H1 (cell line): Measurements from ENCODE around the gene SEMA3G. TPM values are rescaled to one million over a fixed set of nuclear protein-coding genes. Genes with fewer than 3 reads are reported as not detected.

Source experiments
- CTCF ChIA-PET: fragments of 300-600 bp; sonication (Branson Sonifier 250); formaldehyde crosslinking; loops from one replicate; lab custom pipeline; 2021; ENCODE audit not compliant: partially characterized antibody; lab: Charles Lee
- POLR2A ChIA-PET: fragments of 300-600 bp; sonication (Branson Sonifier 250); formaldehyde crosslinking; loops from one replicate; lab custom pipeline; 2021; ENCODE audit warnings: inconsistent platforms; ENCODE audit not compliant: partially characterized antibody; lab: Charles Lee
- DNase-seq, 2 experiments: peaks; one replicate each; pipeline versions ENCODE4 v3.0.0 to v3.0.0-alpha.2; 2010 to 2022; ENCODE audit warnings: low spot score in 2 of 2, low read depth in 1 of 2, mixed read lengths in 1 of 2
- FAIRE-seq: peaks from 2 replicates; lab custom pipeline; 2011; peaks lifted over from hg19 to GRCh38; lab: Jason Lieb, UNC
- H2AFZ ChIP-seq: 2 replicates; pipeline ENCODE4 v1.8.1; 2012; ENCODE audit warnings: low read length, inconsistent platforms
- H2AK5ac ChIP-seq: 2 replicates; pipeline ENCODE4 v1.6.1; 2013; ENCODE audit warnings: low read depth, low read length
- H2BK120ac ChIP-seq: replicated peaks from 2 replicates; pipeline ENCODE3; 2013; ENCODE audit warnings: low read depth, low read length, inconsistent platforms
- H2BK12ac ChIP-seq: 2 replicates; pipeline ENCODE4 v1.6.1; 2013; ENCODE audit warnings: low read depth, low read length
- H2BK15ac ChIP-seq: 2 replicates; pipeline ENCODE4 v1.6.1; 2013; ENCODE audit warnings: low read length
- H2BK20ac ChIP-seq: 2 replicates; pipeline ENCODE4 v1.6.1; 2013; ENCODE audit warnings: low read length
- H2BK5ac ChIP-seq: 2 replicates; pipeline ENCODE4 v1.6.1; 2013; ENCODE audit warnings: low read depth, low read length
- H3K14ac ChIP-seq: 2 replicates; pipeline ENCODE4 v1.6.1; 2013; ENCODE audit warnings: inconsistent platforms; ENCODE audit not compliant: insufficient read length
- H3K18ac ChIP-seq: 2 replicates; pipeline ENCODE4 v1.6.1; 2013; ENCODE audit warnings: low read length; ENCODE audit errors: extremely low read depth
- H3K23ac ChIP-seq: 2 replicates; pipeline ENCODE4 v1.6.1; 2013; ENCODE audit warnings: inconsistent platforms; ENCODE audit not compliant: insufficient read length
- H3K23me2 ChIP-seq: 2 replicates; pipeline ENCODE4 v1.6.1; 2013; ENCODE audit warnings: low read depth, low read length
- H3K27ac ChIP-seq: 2 replicates; pipeline ENCODE4 v1.6.1; 2011; ENCODE audit warnings: low read depth, low read length, inconsistent platforms
- H3K27me3 ChIP-seq, 4 experiments: replicated peaks in 1 of 4; 1 replicate in 1 of 4; 2 replicates in 3 of 4; pipeline versions ENCODE4 v1.6.1 to v1.8.1; 2011 to 2013; ENCODE audit warnings: low read length in 3 of 4, mild to moderate bottlenecking in 3 of 4, inconsistent platforms in 2 of 4, mixed read lengths in 2 of 4, moderate library complexity in 1 of 4; ENCODE audit not compliant: control insufficient read depth in 3 of 4, insufficient read depth in 3 of 4; ENCODE audit errors: extremely low read depth in 1 of 4
- H3K36me3 ChIP-seq, 4 experiments: 2 replicates each; pipeline versions ENCODE4 v1.6.1 to v1.8.1; 2011 to 2013; ENCODE audit warnings: mild to moderate bottlenecking in 4 of 4, low read length in 3 of 4, moderate library complexity in 2 of 4, control low read depth in 1 of 4, inconsistent platforms in 1 of 4; ENCODE audit not compliant: insufficient read depth in 4 of 4, control insufficient read depth in 2 of 4
- H3K4ac ChIP-seq: replicated peaks from 2 replicates; pipeline ENCODE3; 2013; ENCODE audit warnings: low read length, low read depth, mixed read lengths, inconsistent platforms; ENCODE audit not compliant: insufficient read length
- H3K4me1 ChIP-seq, 4 experiments: replicated peaks in 1 of 4; 1 replicate in 1 of 4; 2 replicates in 3 of 4; pipeline versions ENCODE4 v1.6.1 to v1.8.1; 2011 to 2013; ENCODE audit warnings: low read length in 3 of 4, inconsistent platforms in 2 of 4, mixed read lengths in 1 of 4; ENCODE audit not compliant: insufficient read depth in 4 of 4, control insufficient read depth in 3 of 4
- H3K4me2 ChIP-seq, 2 experiments: 2 replicates each; pipeline versions ENCODE4 v1.6.1 to v1.8.1; 2011 to 2013; ENCODE audit warnings: low read depth in 2 of 2, low read length in 2 of 2, control low read depth in 1 of 2, inconsistent platforms in 1 of 2, mild to moderate bottlenecking in 1 of 2; ENCODE audit not compliant: insufficient read depth in 1 of 2
- H3K4me3 ChIP-seq, 4 experiments: fragments of 200-600, 300-600 bp in 1 of 4; sonication (generic), shearing (Covaris generic), sonication (Bioruptor Twin) in 1 of 4; 2 replicates each; pipeline versions ENCODE4 v1.5.1 to v1.8.1; 2011 to 2016; ENCODE audit warnings: low read length in 4 of 4, low read depth in 3 of 4, control low read depth in 2 of 4, inconsistent platforms in 2 of 4, mild to moderate bottlenecking in 2 of 4, mixed read lengths in 1 of 4, moderate library complexity in 1 of 4; ENCODE audit not compliant: insufficient read depth in 2 of 4; ENCODE audit errors: extremely low read depth in 1 of 4
- H3K56ac ChIP-seq: replicated peaks from 2 replicates; pipeline ENCODE3; 2013; ENCODE audit warnings: low read depth, mild to moderate bottlenecking, mixed read lengths, low read length, inconsistent platforms; ENCODE audit not compliant: insufficient read length
- H3K79me1 ChIP-seq: 2 replicates; pipeline ENCODE4 v1.6.1; 2013; ENCODE audit warnings: low read depth, low read length, control low read depth
- H3K79me2 ChIP-seq, 2 experiments: 2 replicates each; pipeline versions ENCODE4 v1.6.1 to v1.8.1; 2012 to 2013; ENCODE audit warnings: low read length in 2 of 2, mild to moderate bottlenecking in 2 of 2, inconsistent platforms in 1 of 2; ENCODE audit not compliant: insufficient read depth in 2 of 2, control insufficient read depth in 1 of 2
- H3K9ac ChIP-seq, 4 experiments: replicated peaks in 1 of 4; 1 replicate in 1 of 4; 2 replicates in 3 of 4; pipeline versions ENCODE4 v1.6.1 to v1.8.1; 2011 to 2013; ENCODE audit warnings: low read depth in 3 of 4, low read length in 3 of 4, control low read depth in 2 of 4, mild to moderate bottlenecking in 2 of 4, moderate library complexity in 2 of 4, inconsistent platforms in 1 of 4; ENCODE audit errors: extremely low read depth in 1 of 4
- H3K9me3 ChIP-seq, 2 experiments: 2 replicates each; pipeline versions ENCODE4 v1.6.1 to v1.8.1; 2012 to 2013; ENCODE audit warnings: mild to moderate bottlenecking in 2 of 2, moderate library complexity in 2 of 2, control low read depth in 1 of 2, inconsistent platforms in 1 of 2, low read depth in 1 of 2, low read length in 1 of 2, mixed read lengths in 1 of 2; ENCODE audit not compliant: insufficient read depth in 2 of 2
- H4K20me1 ChIP-seq, 2 experiments: replicated peaks in 1 of 2; 2 replicates each; pipeline versions ENCODE3 to v1.8.1; 2011 to 2013; ENCODE audit warnings: inconsistent platforms in 2 of 2, low read length in 2 of 2, mild to moderate bottlenecking in 1 of 2; ENCODE audit not compliant: insufficient read depth in 2 of 2, control insufficient read depth in 1 of 2
- H4K5ac ChIP-seq: 2 replicates; pipeline ENCODE4 v1.6.1; 2013; ENCODE audit warnings: low read length, low read depth, mixed read lengths, inconsistent platforms; ENCODE audit not compliant: insufficient read length
- H4K8ac ChIP-seq: 2 replicates; pipeline ENCODE4 v1.8.0; 2013; ENCODE audit warnings: mild to moderate bottlenecking, moderate library complexity, low read length, inconsistent platforms; ENCODE audit not compliant: insufficient read depth; ENCODE audit errors: extremely low read depth
- H4K91ac ChIP-seq: replicated peaks from 2 replicates; pipeline ENCODE3; 2013; ENCODE audit warnings: low read length, mixed read lengths, inconsistent platforms; ENCODE audit not compliant: insufficient read length
- BACH1 ChIP-seq: IDR thresholded peaks from 2 replicates; pipeline ENCODE4 v1.6.1; 2012; ENCODE audit warnings: low read length, improper control_type of control experiment
- CEBPB ChIP-seq: IDR thresholded peaks from 2 replicates; pipeline ENCODE4 v1.6.1; 2012; ENCODE audit warnings: low read depth, low read length
- KDM5A ChIP-seq: fragments of 200-600 bp; IDR thresholded peaks from 2 replicates; pipeline ENCODE4 v1.7.1; 2012; ENCODE audit warnings: mild to moderate bottlenecking, low read length, inconsistent platforms, mixed read lengths
- NANOG ChIP-seq: IDR thresholded peaks from 2 replicates; pipeline ENCODE4 v1.6.1; 2011; ENCODE audit warnings: low read length, low read depth, mild to moderate bottlenecking, inconsistent platforms; ENCODE audit not compliant: insufficient read depth, poor library complexity, severe bottlenecking
- POLR2AphosphoS5 ChIP-seq: IDR thresholded peaks from 2 replicates; pipeline ENCODE4 v1.6.1; 2011; ENCODE audit warnings: low read depth, low read length
- SAP30 ChIP-seq: fragments of 300-600 bp; sonication (generic); IDR thresholded peaks from 2 replicates; pipeline ENCODE4 v1.7.1; 2012; ENCODE audit warnings: low read length, moderate library complexity, mild to moderate bottlenecking, inconsistent platforms; ENCODE audit not compliant: insufficient read depth, insufficient replicate concordance
- SP2 ChIP-seq: IDR thresholded peaks from 2 replicates; pipeline ENCODE4 v1.6.1; 2012; ENCODE audit warnings: mild to moderate bottlenecking, low read length, inconsistent platforms
- SP4 ChIP-seq: IDR thresholded peaks from 2 replicates; pipeline ENCODE4 v1.6.1; 2012; ENCODE audit warnings: low read length, inconsistent platforms
- TAF1 ChIP-seq: IDR thresholded peaks from 2 replicates; pipeline ENCODE4 v1.6.1; 2011; ENCODE audit warnings: mild to moderate bottlenecking, low read depth, low read length
- TAF7 ChIP-seq: optimal IDR thresholded peaks from 2 replicates; pipeline ENCODE3; 2011; ENCODE audit warnings: low read depth, mild to moderate bottlenecking, inconsistent platforms, low read length, moderate library complexity, borderline replicate concordance
- WGBS, 2 experiments: shearing (Covaris generic) in 1 of 2; methylation state at CpG; one replicate each; pipeline versions ENCODE4 v1.1.6 to v1.1.7; 2013 to 2015; ENCODE audit warnings: low lambda C conversion rate in 2 of 2, mixed read lengths in 2 of 2, inconsistent platforms in 1 of 2, low coverage in 1 of 2, missing lambda C conversion rate in 1 of 2; ENCODE audit not compliant: insufficient replicate concordance in 2 of 2, insufficient coverage in 1 of 2, insufficient read length in 1 of 2; ENCODE audit errors: extremely low coverage in 1 of 2, missing lambda C conversion rate in 1 of 2; 5-methylcytosine and 5-hydroxymethylcytosine counted together
- polyA plus RNA-seq, 7 experiments: library from polyadenylated mRNA; depleted of rRNA in 3 of 7; stranded (reverse) in 5 of 7; unstranded in 2 of 7; fragments of >200 nt in 5 of 7; fragments of 200-250 nt in 2 of 7; gene quantifications; 1 replicate in 5 of 7; 2 replicates in 1 of 7; 4 replicates in 1 of 7; pipeline versions ENCODE4 v1.2.1 to v1.2.3, GENCODE V29; 2011 to 2013; ENCODE audit warnings: missing spikeins in 2 of 7, mixed read lengths in 2 of 7
- total RNA-seq: library from RNA; stranded (reverse); fragmentation: NEBNext Ultra II Directional; extraction: Animal tissue kit (Norgen Biotek cat#: 25700); gene quantifications from 2 replicates; pipeline ENCODE4 v1.2.1, GENCODE V29; 2021
- TF ChIP-seq, protein P1 (sequence below): IDR thresholded peaks from 2 replicates; pipeline ENCODE4 v1.6.1; 2012; ENCODE audit warnings: low read length, inconsistent platforms
- TF ChIP-seq, protein P2 (sequence below): IDR thresholded peaks from 2 replicates; pipeline ENCODE4 v1.6.1; 2011; ENCODE audit warnings: low read length, improper control_type of control experiment

SEMA3G gene
- total and polyA plus RNA-seq, 2 of the 8 experiments (the other 6 are each of a cell fraction or from before 2014, with no cell fraction given): 0.95 to 1.5 TPM

DNA sequence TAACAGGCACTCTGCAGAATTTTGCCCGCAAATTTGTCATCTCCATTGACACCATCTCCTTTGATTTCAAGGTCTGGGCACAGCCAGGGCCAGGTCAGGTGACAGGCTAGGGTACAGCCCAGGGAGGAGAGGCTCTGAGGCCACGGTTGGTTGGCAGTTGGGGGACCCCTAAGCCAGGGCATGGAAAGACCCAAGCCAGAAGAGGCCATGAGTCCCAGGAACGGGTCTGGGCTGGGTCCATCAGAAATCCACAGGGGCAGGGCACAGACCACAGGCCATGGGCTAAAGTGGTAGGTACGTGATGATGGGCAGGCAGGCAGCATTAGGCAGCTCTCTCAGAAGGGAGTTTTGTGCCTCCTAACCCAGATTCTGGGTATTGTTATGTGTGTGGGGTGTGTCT lies 45.8 kb downstream of the SEMA3G start:
- Histone ChIP-seq H4K8ac (no peak overlapping the region; the same call in 1 of the 2 replicates), H3K18ac (no peak overlapping the region), H3K79me2 (no peaks in the 10 kb centered on the region), H4K91ac (no peak overlapping the region), H4K20me1 (peaks cover 3 to 14% of the 10 kb centered on the region in 2 experiments), H3K23ac (no peak overlapping the region), H2AK5ac (no peak overlapping the region), H2BK120ac (no peak overlapping the region), H3K9ac (no peak overlapping the region), H3K4me2 (no peak overlapping the region), H3K79me1 (no peaks in the 10 kb centered on the region), H2AFZ (no peak overlapping the region), H3K14ac (no peak overlapping the region), H4K5ac (no peak overlapping the region), H3K36me3 (peaks cover 16 to 28% (median 20%) of the 10 kb centered on the region in 4 experiments), H3K4me1 (no peaks in the 10 kb centered on the region), H3K9me3 (no peaks in the 10 kb centered on the region), H3K56ac (no peak overlapping the region), H3K4ac (no peak overlapping the region), H3K23me2 (no peaks in the 10 kb centered on the region), H3K4me3 (no peak overlapping the region), H2BK12ac (no peak overlapping the region), H3K27me3 (no peaks in the 10 kb centered on the region), H3K27ac (no peak overlapping the region), H2BK5ac (no peak overlapping the region), H2BK20ac (no peak overlapping the region), H2BK15ac (no peak overlapping the region)
- ChIA-PET POLR2A (interaction anchor here (0.6 to 4.3 kb wide), 10 partner anchors 8 to 321 kb away, joined by 3 to 26 read pairs (median 3); partner anchors contain the start of genes GLYCTK and WDR82), CTCF (interaction anchor here (0.7 to 11.1 kb wide), 8 partner anchors 8 to 168 kb away, joined by 3 to 150 read pairs (median 4); partner anchors contain the start of gene SEMA3G)
- no peak for DNase-seq
- FAIRE-seq: no peak
- WGBS, 2 experiments: 95% methylated on average over 4 of the region's 4 CpGs; no CpG with 5 or more reads in 1 of the 2 experiments
- TF ChIP-seq, protein P1, sequence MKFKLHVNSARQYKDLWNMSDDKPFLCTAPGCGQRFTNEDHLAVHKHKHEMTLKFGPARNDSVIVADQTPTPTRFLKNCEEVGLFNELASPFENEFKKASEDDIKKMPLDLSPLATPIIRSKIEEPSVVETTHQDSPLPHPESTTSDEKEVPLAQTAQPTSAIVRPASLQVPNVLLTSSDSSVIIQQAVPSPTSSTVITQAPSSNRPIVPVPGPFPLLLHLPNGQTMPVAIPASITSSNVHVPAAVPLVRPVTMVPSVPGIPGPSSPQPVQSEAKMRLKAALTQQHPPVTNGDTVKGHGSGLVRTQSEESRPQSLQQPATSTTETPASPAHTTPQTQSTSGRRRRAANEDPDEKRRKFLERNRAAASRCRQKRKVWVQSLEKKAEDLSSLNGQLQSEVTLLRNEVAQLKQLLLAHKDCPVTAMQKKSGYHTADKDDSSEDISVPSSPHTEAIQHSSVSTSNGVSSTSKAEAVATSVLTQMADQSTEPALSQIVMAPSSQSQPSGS: no peak
- TF ChIP-seq BACH1 (no peak), NANOG (no peak), SAP30 (no peak), TAF7 (no peak), POLR2AphosphoS5 (no peak), KDM5A (no peak), CEBPB (no peak), SP2 (no peak), TAF1 (no peak), SP4 (no peak)
- TF ChIP-seq, protein P2, sequence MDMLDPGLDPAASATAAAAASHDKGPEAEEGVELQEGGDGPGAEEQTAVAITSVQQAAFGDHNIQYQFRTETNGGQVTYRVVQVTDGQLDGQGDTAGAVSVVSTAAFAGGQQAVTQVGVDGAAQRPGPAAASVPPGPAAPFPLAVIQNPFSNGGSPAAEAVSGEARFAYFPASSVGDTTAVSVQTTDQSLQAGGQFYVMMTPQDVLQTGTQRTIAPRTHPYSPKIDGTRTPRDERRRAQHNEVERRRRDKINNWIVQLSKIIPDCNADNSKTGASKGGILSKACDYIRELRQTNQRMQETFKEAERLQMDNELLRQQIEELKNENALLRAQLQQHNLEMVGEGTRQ: no peak
